Lower lobe of right lung (tissue), 2 donors: ENCODE results near the gene MAST2. TPM values are rescaled to one million over a fixed set of nuclear protein-coding genes. Genes with fewer than 3 reads are reported as not detected.

ENCODE experiments used
- ATAC-seq, 2 donors: fragments of 200-7000 bp; cut with Tn5 transposase; one replicate each; pipeline ENCODE4 v1.9.1; 2020 to 2022; ENCODE audit warnings: mild to moderate bottlenecking in 2 of 2, moderate library complexity in 2 of 2
- DNase-seq: peaks from one replicate; pipeline ENCODE4 v3.0.0-alpha.2; 2020
- H3K27ac ChIP-seq: fragments of 200-600 bp; one replicate; pipeline ENCODE4 v1.8.0; 2022
- H3K27me3 ChIP-seq: fragments of 200-600 bp; one replicate; pipeline ENCODE4 v1.8.0; 2022; ENCODE audit warnings: low read depth
- H3K36me3 ChIP-seq: fragments of 200-600 bp; one replicate; pipeline ENCODE4 v1.8.0; 2022; ENCODE audit warnings: mild to moderate bottlenecking
- H3K4me1 ChIP-seq: fragments of 200-600 bp; one replicate; pipeline ENCODE4 v1.8.0; 2022
- H3K4me3 ChIP-seq: fragments of 200-600 bp; one replicate; pipeline ENCODE4 v1.8.0; 2022; ENCODE audit warnings: mild to moderate bottlenecking
- H3K9me3 ChIP-seq: fragments of 200-600 bp; one replicate; pipeline ENCODE4 v1.8.0; 2022
- intact Hi-C: fragments of 100-400 bp; cut with DNase I; formaldehyde crosslinking; loops from one replicate; pipeline ENCODE4 v1.11.0; 2022
- total RNA-seq: library from RNA; stranded (reverse); fragmentation: NEBNext Ultra II Directional; extraction: Animal tissue kit (Norgen Biotek cat#: 25700); gene quantifications from one replicate; pipeline ENCODE4 v1.2.1, GENCODE V29; 2021
- TF ChIP-seq, protein P1 (sequence below): fragments of 200-600 bp; IDR thresholded peaks from one replicate; pipeline ENCODE4 v1.8.0; 2022; ENCODE audit warnings: antibody characterized with exemption, mild to moderate bottlenecking
- donor health status: DM: no; HTN: yes; CAD: no; lungs with severe emphysema.

The MAST2 gene
- total RNA-seq, 1 donor from 2014 or later = 25.8 TPM

DNA sequence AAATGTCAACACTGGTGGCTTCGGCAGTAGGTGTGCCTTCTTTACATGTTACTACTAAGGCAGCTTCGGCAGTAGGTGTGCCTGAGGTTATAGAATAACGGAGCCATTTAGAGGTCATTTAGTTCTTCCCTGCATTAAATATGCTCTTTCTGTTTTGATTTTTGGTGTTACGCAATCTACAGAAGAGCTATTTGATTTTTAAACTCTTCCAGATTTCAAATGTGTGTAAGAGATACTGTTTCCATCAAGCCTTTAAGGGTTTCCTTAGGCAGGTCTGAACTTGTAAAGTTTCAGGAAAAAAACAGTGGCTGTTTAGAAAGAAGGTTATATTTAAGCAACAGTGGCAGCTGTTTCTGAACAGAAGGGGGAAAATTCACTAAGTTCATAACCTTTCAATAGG lies 274.2 kb downstream of the MAST2 start:
- H3K4me3 ChIP-seq = no peak overlapping the region
- DNase-seq (no peak), ATAC-seq (no peak)
- no peaks in the 10 kb centered on the region for H3K27me3 ChIP-seq
- TF ChIP-seq, protein P1, sequence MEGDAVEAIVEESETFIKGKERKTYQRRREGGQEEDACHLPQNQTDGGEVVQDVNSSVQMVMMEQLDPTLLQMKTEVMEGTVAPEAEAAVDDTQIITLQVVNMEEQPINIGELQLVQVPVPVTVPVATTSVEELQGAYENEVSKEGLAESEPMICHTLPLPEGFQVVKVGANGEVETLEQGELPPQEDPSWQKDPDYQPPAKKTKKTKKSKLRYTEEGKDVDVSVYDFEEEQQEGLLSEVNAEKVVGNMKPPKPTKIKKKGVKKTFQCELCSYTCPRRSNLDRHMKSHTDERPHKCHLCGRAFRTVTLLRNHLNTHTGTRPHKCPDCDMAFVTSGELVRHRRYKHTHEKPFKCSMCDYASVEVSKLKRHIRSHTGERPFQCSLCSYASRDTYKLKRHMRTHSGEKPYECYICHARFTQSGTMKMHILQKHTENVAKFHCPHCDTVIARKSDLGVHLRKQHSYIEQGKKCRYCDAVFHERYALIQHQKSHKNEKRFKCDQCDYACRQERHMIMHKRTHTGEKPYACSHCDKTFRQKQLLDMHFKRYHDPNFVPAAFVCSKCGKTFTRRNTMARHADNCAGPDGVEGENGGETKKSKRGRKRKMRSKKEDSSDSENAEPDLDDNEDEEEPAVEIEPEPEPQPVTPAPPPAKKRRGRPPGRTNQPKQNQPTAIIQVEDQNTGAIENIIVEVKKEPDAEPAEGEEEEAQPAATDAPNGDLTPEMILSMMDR = no peak
- H3K27ac ChIP-seq = no peak overlapping the region
- H3K4me1 ChIP-seq = no peaks in the 10 kb centered on the region
- H3K36me3 ChIP-seq = peaks cover 8% of the 10 kb centered on the region
- H3K9me3 ChIP-seq = no peaks in the 10 kb centered on the region
- intact Hi-C loops = no loop called here

- Histone ChIP-seq H3K36me3 (peaks cover 8% of the 10 kb centered on the region), H3K9me3 (no peaks in the 10 kb centered on the region), H3K27ac (no peak overlapping the region), H3K27me3 (no peaks in the 10 kb centered on the region), H3K4me1 (no peaks in the 10 kb centered on the region), H3K4me3 (no peak overlapping the region)
- TF ChIP-seq, protein P1 = no peak
- DNase-seq (no peak), ATAC-seq (no peak)
- intact Hi-C loops = no loop called here
Observed at GRCh38 chr1:46080257-46080656, 276.8 kb downstream of the MAST2 start.

GRCh38 chr1:46081206-46081605 lies 277.8 kb downstream of the MAST2 start:
- Histone ChIP-seq H3K27ac (no peak overlapping the region), H3K36me3 (peaks cover 5% of the 10 kb centered on the region), H3K4me3 (no peak overlapping the region), H3K9me3 (no peaks in the 10 kb centered on the region), H3K4me1 (no peaks in the 10 kb centered on the region), H3K27me3 (no peaks in the 10 kb centered on the region)
- DNase-seq (no peak), ATAC-seq (no peak)
- intact Hi-C loops = no loop called here
- TF ChIP-seq, protein P1 = no peak

DNA sequence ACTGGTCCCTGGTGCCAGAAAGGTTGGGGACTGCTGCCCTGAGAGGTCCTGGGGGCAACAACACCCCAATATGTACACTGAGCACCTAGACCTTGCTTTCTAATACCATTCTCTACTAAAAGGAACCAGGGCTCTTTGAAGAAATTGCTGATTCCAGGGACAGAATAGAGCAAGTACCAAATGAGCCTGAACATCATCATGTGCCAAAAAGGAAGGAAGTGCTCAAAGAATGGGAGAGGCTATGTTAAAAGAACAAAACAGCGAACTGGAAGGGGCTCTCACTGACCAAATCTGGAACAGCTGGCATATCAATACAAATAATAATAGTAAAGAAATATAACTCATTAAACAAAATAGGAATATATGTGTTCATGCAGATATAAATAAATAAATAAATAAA lies 278.2 kb downstream of the MAST2 start:
- intact Hi-C loops = no loop called here
- H3K27me3 ChIP-seq = no peaks in the 10 kb centered on the region
- TF ChIP-seq, protein P1 = no peak
- ATAC-seq (no peak), DNase-seq (no peak)
- H3K4me3 ChIP-seq = no peak overlapping the region
- no peaks in the 10 kb centered on the region for H3K4me1 ChIP-seq
- peaks cover under 1% of the 10 kb centered on the region for H3K36me3 ChIP-seq
- no peaks in the 10 kb centered on the region for H3K9me3 ChIP-seq
- H3K27ac ChIP-seq = no peak overlapping the region

DNA sequence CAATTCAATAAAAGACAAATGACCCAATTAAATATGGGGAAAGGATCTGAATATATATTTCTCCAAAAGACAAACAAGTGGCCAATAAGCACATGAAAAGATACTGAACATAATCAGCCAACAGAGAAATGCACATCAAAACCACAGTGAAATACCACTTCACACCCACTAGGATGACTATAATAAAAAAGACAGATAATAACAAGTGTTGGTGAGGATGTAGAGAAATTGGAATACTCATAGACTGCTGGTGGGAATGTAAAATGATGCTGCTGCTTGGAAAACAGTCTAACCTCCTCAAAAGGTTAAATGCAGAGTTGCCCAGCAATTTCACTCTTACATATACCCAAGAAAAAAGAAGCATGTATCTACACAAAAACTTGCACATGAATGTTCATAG lies 280.2 kb downstream of the MAST2 start:
- no peak for ATAC-seq
- intact Hi-C loops = no loop called here
- Histone ChIP-seq H3K36me3 (no peaks in the 10 kb centered on the region), H3K4me1 (no peaks in the 10 kb centered on the region), H3K27ac (no peak overlapping the region), H3K4me3 (no peak overlapping the region), H3K27me3 (no peaks in the 10 kb centered on the region), H3K9me3 (no peaks in the 10 kb centered on the region)
- no peak for DNase-seq
- TF ChIP-seq, protein P1 = no peak
